Breast epithelium (tissue), 4 donors: ENCODE results near the gene ANKIB1. TPM values are rescaled to one million over a fixed set of nuclear protein-coding genes. Genes with fewer than 3 reads are reported as not detected.

Source experiments
- DNase-seq, 2 donors: peaks; one replicate each; pipeline ENCODE4 v3.0.0-alpha.2; 2019; ENCODE audit warnings: low spot score in 2 of 2
- H3K27ac ChIP-seq, 2 donors: fragments of 200-600 bp; sonication (generic) in 1 of 2; one replicate each; pipeline ENCODE4 v1.5.1; 2016 to 2019; ENCODE audit warnings: mild to moderate bottlenecking in 1 of 2
- H3K27me3 ChIP-seq, 2 donors: fragments of 200-600 bp; sonication (generic) in 1 of 2; one replicate each; pipeline versions ENCODE4 v1.5.1 to v1.6.0; 2017 to 2019; ENCODE audit warnings: control low read depth in 1 of 2, mild to moderate bottlenecking in 1 of 2
- H3K36me3 ChIP-seq: fragments of 200-600 bp; one replicate; pipeline ENCODE4 v1.5.1; 2019
- H3K4me1 ChIP-seq, 2 donors: fragments of 200-600 bp; sonication (generic); one replicate each; pipeline ENCODE4 v1.5.1; 2016 to 2019; ENCODE audit warnings: control low read depth in 1 of 2
- H3K4me3 ChIP-seq, 3 donors: fragments of 200-600 bp; sonication (generic); 1 replicate in 2 of 3; 2 replicates in 1 of 3; pipeline ENCODE4 v1.5.1; 2016 to 2019; ENCODE audit warnings: mild to moderate bottlenecking in 3 of 3, moderate library complexity in 2 of 3
- H3K9me3 ChIP-seq, 2 donors: fragments of 200-600 bp; sonication (generic) in 1 of 2; one replicate each; pipeline ENCODE4 v1.5.1; 2016 to 2019; ENCODE audit warnings: control low read depth in 1 of 2
- CTCF ChIP-seq, 3 donors: fragments of 450-650 bp; IDR thresholded peaks; one replicate each; pipeline ENCODE4 v1.5.1; 2016 to 2017; ENCODE audit warnings: antibody characterized with exemption in 3 of 3, mild to moderate bottlenecking in 3 of 3, moderate library complexity in 3 of 3
- POLR2A ChIP-seq: fragments of 450-650 bp; IDR thresholded peaks from one replicate; pipeline ENCODE4 v1.6.1; 2016; ENCODE audit warnings: antibody characterized with exemption, mild to moderate bottlenecking, moderate library complexity
- POLR2AphosphoS5 ChIP-seq, 3 donors: sonication (generic); formaldehyde crosslinking; IDR thresholded peaks; one replicate each; pipeline ENCODE4 v1.6.1; 2017; ENCODE audit warnings: antibody characterized with exemption in 3 of 3
- intact Hi-C: fragments of 100-400 bp; cut with DNase I; formaldehyde crosslinking; loops from one replicate; pipeline ENCODE4 v1.15.1; 2023; ENCODE audit warnings: low total_unique reads
- total RNA-seq, 3 donors: library from RNA; depleted of rRNA; stranded (reverse); fragments of >200 nt; gene quantifications; one replicate each; pipeline ENCODE4 v1.1.0, GENCODE V29; 2016

ANKIB1 gene
- total RNA-seq, 3 donors from 2014 or later, result 51.8 to 61.3 (median 54.2) TPM

- intact Hi-C loops, result no loop called here
- no peak for DNase-seq
- Histone ChIP-seq H3K9me3 (no peaks in the 10 kb centered on the region), H3K36me3 (no peaks in the 10 kb centered on the region), H3K4me3 (no peak overlapping the region), H3K27ac (no peak overlapping the region), H3K27me3 (no peaks in the 10 kb centered on the region), H3K4me1 (no peaks in the 10 kb centered on the region)
- TF ChIP-seq POLR2AphosphoS5 (IDR thresholded peaks at IDR 0.05) (no peak), POLR2A (no peak), CTCF (IDR thresholded peaks at IDR 0.05) (no peak)
These were observed 18.8 kb upstream of the ANKIB1 start for GRCh38 chr7:92226981-92227380.

GRCh38 chr7:92228100-92228499, 17.7 kb upstream of the ANKIB1 start:
- Histone ChIP-seq H3K9me3 (no peaks in the 10 kb centered on the region), H3K36me3 (no peaks in the 10 kb centered on the region), H3K27ac (no peak overlapping the region), H3K27me3 (no peaks in the 10 kb centered on the region), H3K4me1 (no peaks in the 10 kb centered on the region), H3K4me3 (no peak overlapping the region)
- intact Hi-C loops, result no loop called here
- DNase-seq, result no peak
- TF ChIP-seq POLR2AphosphoS5 (IDR thresholded peaks at IDR 0.05) (no peak), POLR2A (no peak), CTCF (IDR thresholded peaks at IDR 0.05) (no peak)

- Histone ChIP-seq H3K36me3 (peaks cover 1% of the 10 kb centered on the region), H3K4me3 (no peak overlapping the region), H3K4me1 (no peaks in the 10 kb centered on the region), H3K27ac (no peak overlapping the region), H3K9me3 (no peaks in the 10 kb centered on the region), H3K27me3 (no peaks in the 10 kb centered on the region)
- no peak for TF ChIP-seq POLR2AphosphoS5 (IDR thresholded peaks at IDR 0.05)
- TF ChIP-seq CTCF (IDR thresholded peaks at IDR 0.05), result no peak
- TF ChIP-seq POLR2A, result no peak
- DNase-seq, result no peak
- intact Hi-C loops, result no loop called here
These were observed 17.0 kb upstream of the ANKIB1 start for GRCh38 chr7:92228742-92229141.

GRCh38 chr7:92230547-92230946, 15.2 kb upstream of the ANKIB1 start:
- TF ChIP-seq CTCF (IDR thresholded peaks at IDR 0.05) (no peak), POLR2A (no peak), POLR2AphosphoS5 (IDR thresholded peaks at IDR 0.05) (no peak)

GRCh38 chr7:92242972-92243371, 2.8 kb upstream of the ANKIB1 start:
- DNase-seq, result no peak
- no peak overlapping the region for H3K4me3 ChIP-seq
- intact Hi-C loops, result no loop called here
- no peaks in the 10 kb centered on the region for H3K27me3 ChIP-seq
- peaks cover 0 to 11% of the 10 kb centered on the region in 2 donors for H3K4me1 ChIP-seq
- TF ChIP-seq POLR2AphosphoS5 (IDR thresholded peaks at IDR 0.05) (no peak), POLR2A (no peak), CTCF (IDR thresholded peaks at IDR 0.05) (no peak)
- no peaks in the 10 kb centered on the region for H3K9me3 ChIP-seq
- H3K27ac ChIP-seq, result no peak overlapping the region
- H3K36me3 ChIP-seq, result no peaks in the 10 kb centered on the region

More at GRCh38 chr7:92230547-92230946, 15.2 kb upstream of the ANKIB1 start:
- Histone ChIP-seq H3K4me1 (no peaks in the 10 kb centered on the region), H3K27me3 (no peaks in the 10 kb centered on the region), H3K27ac (no peak overlapping the region), H3K9me3 (no peaks in the 10 kb centered on the region), H3K4me3 (no peak overlapping the region), H3K36me3 (peaks cover 12% of the 10 kb centered on the region)
- no peak for DNase-seq
- intact Hi-C loops, result no loop called here
